HS-5 (cell line): ENCODE results near the gene BLVRB.
"Not testable (repeated sequence)": the region's sequence is repeated elsewhere in the genome, so short reads cannot be mapped to it uniquely, and the experiment has no call there.

Experiments
- DNase-seq: peaks from one replicate; pipeline ENCODE4 v3.0.0-alpha.2; 2012; ENCODE audit warnings: low read depth

Gene BLVRB

GRCh38 chr19:40449506-40449905, 16.0 kb downstream of the BLVRB start:
- DNase-seq, result no peak

DNA sequence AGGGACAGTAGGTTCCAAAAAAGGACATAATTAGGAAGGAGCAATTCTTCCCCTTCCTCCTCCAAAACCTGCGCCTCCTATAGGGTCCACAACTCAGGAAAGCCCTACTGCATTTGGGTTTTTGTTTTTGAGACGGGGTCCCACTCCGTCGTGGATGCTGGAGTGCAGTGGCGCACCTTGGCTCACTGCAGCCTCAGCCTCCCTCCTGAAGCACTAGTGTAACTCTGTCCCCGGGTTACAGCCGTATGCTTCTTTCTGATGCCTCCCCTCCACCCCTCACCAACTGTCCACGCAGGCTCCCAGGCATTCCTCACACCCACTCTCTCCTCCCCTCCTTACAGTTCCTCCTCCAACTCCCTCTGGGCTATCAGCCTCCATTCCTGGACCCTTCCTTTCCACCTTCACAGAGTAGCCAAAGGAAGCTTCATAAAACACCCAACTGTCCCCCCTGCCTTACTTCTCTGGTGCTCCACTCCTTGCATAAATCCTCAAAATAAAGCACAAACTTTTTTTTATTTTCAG, 19.2 kb downstream of the BLVRB start:
- no peak for DNase-seq

- no peak for DNase-seq
These were observed 19.7 kb downstream of the BLVRB start for GRCh38 chr19:40445780-40446262.

DNA sequence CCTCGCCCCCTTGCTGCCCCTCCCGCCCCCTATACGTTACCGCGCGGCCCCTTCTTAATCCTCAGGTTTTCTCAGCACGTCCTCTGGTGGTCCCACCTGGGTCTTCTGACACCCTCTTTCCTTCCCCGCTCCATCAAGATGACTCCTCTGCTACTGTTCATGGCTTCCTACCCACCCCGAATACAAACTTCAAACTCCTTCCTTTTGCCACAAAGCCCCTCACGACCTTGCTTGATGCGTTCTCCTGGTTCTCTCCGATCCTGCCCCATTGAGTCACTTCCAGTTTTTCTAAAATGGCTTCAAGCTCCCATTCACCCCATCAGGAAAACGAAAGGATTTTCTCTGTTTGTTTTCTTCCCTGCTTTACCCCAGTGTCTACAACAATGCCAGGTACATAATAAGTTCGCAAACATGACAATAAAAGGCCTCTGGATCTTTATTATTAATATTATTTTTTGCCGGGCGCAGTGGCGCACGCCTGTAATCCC, 20.7 kb downstream of the BLVRB start:
- DNase-seq, result no peak

GRCh38 chr19:40444000-40444824, 21.3 kb downstream of the BLVRB start, which contains the start of gene SERTAD3:
Gene SERTAD3 (minus strand): TSS chr19:40444335. CDS start chr19:40442080, 2,255 bp downstream.
- DNase-seq, result no peak

GRCh38 chr19:40443131-40443999, 22.2 kb downstream of the BLVRB start:
- peak; percentile 98 for DNase-seq

DNA sequence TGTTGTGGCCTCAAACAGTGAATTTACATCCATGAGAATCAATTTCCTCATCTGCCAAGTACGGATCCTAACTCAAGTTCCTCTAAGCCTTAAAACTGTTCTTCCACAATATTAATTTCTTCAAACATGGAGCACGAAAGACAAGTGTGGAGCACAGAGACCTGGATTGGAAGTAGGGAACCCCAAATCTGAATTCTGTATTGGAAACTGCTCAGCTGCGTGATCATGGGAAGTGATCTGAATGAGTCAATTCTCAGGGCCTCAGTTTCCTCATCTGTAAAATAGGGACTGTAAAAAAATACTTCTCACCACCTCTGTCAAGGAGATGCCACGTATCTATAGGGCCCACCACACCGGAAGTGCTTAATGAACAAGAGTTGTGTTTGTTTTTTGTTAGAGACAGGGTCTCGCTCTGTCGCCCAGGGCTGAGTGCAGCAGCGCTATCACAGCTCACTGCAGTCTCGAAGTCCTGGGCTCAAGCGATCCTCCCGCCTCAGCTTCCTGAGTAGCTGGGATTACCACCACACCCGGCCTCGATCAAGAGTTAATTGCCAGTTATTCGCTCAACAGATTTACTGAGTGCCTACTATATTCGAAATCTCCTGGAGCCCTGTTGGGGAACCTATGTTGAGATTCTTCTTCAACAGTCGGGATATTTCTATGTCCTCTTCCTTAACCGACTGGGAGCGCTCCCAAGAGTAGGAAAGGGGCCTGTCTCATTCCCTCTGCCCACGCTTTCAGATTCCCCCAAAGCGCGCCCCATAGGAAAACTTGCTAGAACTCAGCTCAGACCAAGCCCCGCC, 23.0 kb downstream of the BLVRB start:
- no peak for DNase-seq

GRCh38 chr19:40441719-40442253, 23.8 kb downstream of the BLVRB start:
- no peak for DNase-seq

GRCh38 chr19:40438284-40438683, 27.3 kb downstream of the BLVRB start:
- DNase-seq, result no peak

DNA sequence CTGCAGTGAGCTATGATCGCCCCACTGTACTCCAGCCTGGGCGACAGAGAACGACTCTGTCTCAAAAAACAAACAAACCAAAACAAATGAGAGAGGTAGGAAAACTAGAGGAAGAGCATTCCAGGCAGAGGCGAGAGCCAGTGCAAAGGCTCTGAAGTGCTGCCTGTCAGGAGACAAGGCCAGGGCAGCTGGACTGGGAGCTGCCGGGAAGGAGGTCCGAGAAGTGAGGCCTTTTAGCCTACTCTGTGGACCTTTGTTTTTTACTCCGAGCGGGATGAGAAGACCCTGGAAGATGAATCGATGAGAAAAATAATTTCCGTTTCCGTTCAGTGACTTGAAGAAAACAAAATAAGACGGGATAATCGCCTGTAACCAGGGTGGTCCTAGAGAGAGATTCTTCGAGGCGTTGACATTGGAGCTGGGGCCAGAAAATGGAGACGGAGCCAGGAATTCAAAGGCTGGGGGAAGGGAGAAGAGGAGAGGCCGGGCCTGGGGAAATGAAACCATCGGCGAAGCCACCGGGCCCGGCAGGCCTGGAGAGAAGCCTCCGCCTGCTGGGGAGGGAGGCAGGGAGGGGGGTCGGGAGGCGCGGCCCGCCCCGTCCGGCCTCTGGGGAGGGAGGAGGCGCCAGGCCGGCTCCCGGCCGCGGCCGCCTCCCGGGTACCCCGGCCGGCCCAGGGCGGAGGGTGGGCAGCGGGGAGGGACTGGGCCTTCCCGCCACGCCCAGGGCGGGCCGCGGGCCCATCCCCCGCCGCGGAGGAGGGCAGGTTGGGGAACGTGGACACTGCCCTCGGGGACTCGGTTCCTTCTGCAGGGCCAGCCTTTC, 31.9 kb downstream of the BLVRB start:
- peak; percentile 58 for DNase-seq

- DNase-seq, result not testable (repeated sequence)
These were observed 32.8 kb downstream of the BLVRB start for GRCh38 chr19:40432760-40433159.

DNA sequence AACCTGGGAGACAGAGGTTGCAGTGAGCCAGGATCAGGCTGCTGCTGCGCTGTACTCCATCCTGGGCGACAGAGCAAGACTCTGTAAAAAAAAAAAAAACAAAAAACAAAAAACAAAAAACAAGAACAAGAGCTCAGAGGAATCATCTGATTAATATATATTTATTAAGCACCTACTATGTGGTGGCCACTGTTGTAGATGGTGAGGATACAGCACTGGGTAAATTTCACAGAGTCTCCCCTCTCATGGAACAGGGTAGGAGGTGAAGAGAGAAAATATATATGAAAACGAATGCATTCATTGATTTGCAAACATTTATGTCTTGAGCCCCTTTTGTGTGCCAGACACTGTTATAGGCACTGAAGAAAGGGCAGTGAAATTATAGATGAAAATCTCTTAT, 33.8 kb downstream of the BLVRB start:
- DNase-seq, result no peak

DNA sequence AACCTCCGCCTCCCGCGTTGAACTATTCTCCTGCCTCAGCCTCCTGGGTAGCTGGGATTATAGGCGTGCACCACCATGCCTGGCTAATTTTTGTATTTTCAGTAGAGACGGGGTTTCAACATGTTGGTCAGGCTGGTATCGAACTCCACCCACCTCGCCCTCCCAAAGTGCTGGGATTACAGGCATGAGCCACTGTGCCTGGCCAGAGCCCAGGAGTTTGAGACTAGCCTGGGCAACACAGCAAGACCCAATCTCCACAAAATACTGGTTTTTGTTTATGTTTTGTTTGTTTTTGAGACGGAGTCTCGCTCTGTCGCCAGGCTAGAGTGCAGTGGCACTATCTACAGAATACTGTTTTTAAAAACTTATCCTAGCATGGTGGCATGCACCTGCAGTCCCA, 35.3 kb downstream of the BLVRB start:
- DNase-seq, result not testable (repeated sequence)

DNA sequence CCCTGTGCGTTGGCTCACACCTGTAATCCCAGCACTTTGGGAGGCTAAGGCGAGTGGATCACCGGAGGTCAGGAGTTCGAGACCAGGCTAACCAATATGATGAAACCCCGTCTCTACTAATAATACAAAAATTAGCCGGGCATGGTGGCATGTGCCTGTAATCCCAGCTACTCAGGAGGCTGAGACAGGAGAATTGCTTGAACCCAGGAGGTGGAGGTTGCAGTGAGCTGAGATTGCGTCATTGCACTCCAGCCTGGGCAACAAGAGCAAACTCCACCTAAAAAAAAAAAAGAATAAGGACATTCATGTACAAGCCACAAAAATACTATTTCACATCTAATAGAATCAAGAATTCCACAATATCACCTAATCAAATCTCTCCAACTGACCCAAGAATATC, 37.3 kb downstream of the BLVRB start:
- DNase-seq, result not testable (repeated sequence)

GRCh38 chr19:40425450-40426287, 39.9 kb downstream of the BLVRB start, which contains the start of gene SERTAD1:
Gene SERTAD1 (minus strand): TSS chr19:40425992. CDS start chr19:40423546, 2,446 bp downstream.
- peak; percentile 94 for DNase-seq

GRCh38 chr19:40424637-40425449, 40.7 kb downstream of the BLVRB start:
- DNase-seq, result no peak

GRCh38 chr19:40423938-40424337, 41.6 kb downstream of the BLVRB start:
- no peak for DNase-seq
